ENCODE data around the gene PTH2. TPM values are rescaled to one million over a fixed set of nuclear protein-coding genes. Genes with fewer than 3 reads are reported as not detected.

Gene PTH2
- polyA plus RNA-seq, 1 donor, result not detected

DNA sequence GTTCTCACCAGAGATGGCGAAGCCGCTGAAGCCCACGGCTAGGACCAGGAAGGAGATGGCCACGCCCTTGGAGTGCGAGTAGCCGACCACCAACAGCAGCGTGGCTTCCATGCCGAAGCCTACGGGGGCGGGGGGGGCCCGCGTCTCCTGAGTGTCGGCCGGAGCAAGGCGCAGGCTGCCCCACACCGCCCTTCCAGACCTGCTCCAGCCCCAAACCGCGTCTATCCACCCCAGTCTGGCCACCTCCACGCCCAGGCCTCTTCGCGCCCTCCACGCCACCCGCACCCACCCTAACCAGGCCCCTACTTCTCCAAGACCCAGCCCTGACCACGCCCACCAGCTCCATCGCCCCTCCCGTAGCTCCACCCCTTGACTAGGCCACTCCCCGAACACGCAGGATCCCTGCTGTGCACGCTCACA, 8.1 kb upstream of the PTH2 start:
- Histone ChIP-seq H3K36me3 (ENCODE audit: control insufficient read depth, insufficient read depth, low read length) (no peaks in the 10 kb centered on the region), H3K27ac (ENCODE audit: low read length) (no peak overlapping the region), H3K4me3 (ENCODE audit: low read length) (no peak overlapping the region), H3K27me3 (ENCODE audit: control insufficient read depth, insufficient read depth, low read length) (peaks cover 100% of the 10 kb centered on the region), H3K9me3 (ENCODE audit: control insufficient read depth, low read depth, low read length) (peaks cover 28% of the 10 kb centered on the region), H3K4me1 (ENCODE audit: control insufficient read depth, insufficient read depth, low read length) (no peaks in the 10 kb centered on the region)
- DNase-seq, result no peak
- 46% methylated on average over 5 of the region's 29 CpGs for WGBS (ENCODE audit: insufficient coverage, low lambda C conversion rate)

DNA sequence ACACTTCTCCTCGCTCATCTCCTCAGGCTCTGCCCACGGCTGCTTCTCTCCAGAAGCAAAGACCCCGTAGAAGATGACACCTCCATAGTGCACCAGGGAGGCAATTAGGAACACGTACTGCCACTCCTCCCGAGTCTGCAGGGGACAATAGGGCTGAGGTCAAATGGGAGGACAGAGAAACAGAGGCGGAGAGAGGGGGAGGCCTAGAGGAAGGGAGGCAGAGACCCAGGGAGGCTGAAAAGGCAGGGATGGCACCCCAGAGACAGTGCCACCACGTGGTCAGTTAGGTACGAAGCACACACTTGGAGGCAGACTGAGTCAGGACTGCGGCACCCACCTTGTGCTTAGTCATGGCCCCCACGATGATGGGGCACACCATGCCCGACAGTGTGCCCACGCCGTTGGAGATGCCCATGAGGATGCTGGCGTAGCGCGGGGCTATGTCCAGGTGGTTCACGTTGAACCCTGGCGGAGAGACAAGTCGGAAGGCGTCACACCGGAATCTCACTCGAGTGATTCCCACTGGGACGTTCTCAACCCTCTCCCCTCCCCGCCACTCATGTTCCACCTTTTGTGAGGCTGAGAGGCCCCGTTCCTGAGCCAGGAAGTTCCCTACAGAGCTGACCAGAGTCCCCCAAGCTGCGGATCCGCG, 7.6 kb upstream of the PTH2 start:
- no peaks in the 10 kb centered on the region for H3K36me3 ChIP-seq (ENCODE audit: control insufficient read depth, insufficient read depth, low read length)
- H3K9me3 ChIP-seq (ENCODE audit: control insufficient read depth, low read depth, low read length), result peaks cover 28% of the 10 kb centered on the region
- no peak for DNase-seq
- H3K4me3 ChIP-seq (ENCODE audit: low read length), result no peak overlapping the region
- no CpG with 5 or more reads among the region's 28 CpGs for WGBS (ENCODE audit: insufficient coverage, low lambda C conversion rate)
- H3K4me1 ChIP-seq (ENCODE audit: control insufficient read depth, insufficient read depth, low read length), result no peaks in the 10 kb centered on the region
- H3K27me3 ChIP-seq (ENCODE audit: control insufficient read depth, insufficient read depth, low read length), result peaks cover 100% of the 10 kb centered on the region
- H3K27ac ChIP-seq (ENCODE audit: low read length), result no peak overlapping the region

DNA sequence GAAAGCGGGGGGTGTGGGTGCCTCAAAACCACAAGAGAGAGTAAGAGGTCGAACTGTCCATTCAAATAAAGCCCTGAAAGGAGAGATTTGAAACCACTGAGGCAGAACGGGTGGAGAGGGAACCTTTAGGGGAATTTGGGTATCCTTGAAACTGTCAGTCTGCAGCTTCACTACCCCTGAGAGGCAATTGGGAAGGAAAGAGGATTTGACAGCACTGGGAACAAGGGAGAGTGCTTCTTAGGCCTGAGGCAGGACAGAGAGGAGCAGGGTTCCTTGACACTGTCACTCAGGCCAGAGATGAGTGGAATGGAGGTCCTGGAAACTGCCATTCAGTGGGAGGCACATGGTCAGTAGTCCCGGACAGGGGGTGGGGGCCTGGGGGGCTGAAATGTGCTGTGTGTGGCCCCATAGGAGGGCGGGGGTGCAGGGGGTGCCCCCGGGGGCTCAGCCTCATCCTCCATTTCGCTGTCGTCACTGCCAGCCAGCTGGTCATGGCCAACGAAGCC, 7.0 kb upstream of the PTH2 start:
- Histone ChIP-seq H3K36me3 (ENCODE audit: control insufficient read depth, insufficient read depth, low read length) (no peaks in the 10 kb centered on the region), H3K9me3 (ENCODE audit: control insufficient read depth, low read depth, low read length) (peaks cover 28% of the 10 kb centered on the region), H3K4me1 (ENCODE audit: control insufficient read depth, insufficient read depth, low read length) (no peaks in the 10 kb centered on the region), H3K4me3 (ENCODE audit: low read length) (no peak overlapping the region), H3K27ac (ENCODE audit: low read length) (no peak overlapping the region), H3K27me3 (ENCODE audit: control insufficient read depth, insufficient read depth, low read length) (peaks cover 100% of the 10 kb centered on the region)
- WGBS (ENCODE audit: insufficient coverage, low lambda C conversion rate), result 100% methylated on average over 1 of the region's 9 CpGs
- no peak for DNase-seq

DNA sequence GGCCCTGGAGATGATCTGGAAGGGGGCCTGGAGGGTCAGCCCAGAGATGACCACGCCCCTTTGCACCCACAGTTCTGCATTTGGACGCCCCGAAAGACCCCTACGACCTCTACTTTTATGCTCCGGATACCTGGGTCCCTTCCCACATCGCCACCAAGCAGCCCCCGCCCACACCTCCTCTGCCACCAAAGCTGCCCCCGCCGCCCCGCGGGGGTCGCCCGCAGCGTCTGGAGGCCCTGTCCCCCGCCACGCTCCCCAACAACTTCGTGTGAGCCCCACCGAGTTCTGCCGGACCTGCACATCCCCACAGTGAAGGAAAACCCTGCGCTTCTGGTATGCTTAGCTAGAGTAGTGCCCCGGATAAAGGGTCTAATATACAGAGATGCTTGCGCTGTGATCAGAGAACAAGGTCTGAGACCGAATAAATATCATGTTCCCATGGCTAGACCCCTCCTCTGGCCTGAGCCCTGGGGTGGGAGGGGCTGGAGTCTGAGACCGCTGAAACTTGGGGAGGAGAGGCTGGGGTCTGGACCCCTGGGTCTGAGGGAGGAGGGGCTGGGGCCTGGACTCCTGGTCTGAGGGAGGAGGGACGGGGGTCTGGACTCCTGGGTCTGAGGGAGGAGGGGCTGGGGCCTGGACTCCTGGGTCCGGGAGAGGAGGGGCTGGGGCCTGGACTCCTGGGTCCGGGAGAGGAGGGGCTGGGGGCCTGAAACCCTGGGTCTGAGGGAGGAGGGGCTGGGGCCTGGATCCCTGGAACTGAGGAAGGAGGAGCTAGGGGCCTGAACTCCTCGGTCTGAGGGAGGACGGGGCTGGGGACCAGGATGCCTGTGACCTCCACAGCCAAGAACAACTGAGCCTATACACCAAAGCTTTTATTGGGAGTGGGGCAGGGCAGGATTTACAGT, 5.6 kb upstream of the PTH2 start:
- DNase-seq, result no peak
- H3K36me3 ChIP-seq (ENCODE audit: control insufficient read depth, insufficient read depth, low read length), result no peaks in the 10 kb centered on the region
- H3K4me3 ChIP-seq (ENCODE audit: low read length), result no peak overlapping the region
- H3K9me3 ChIP-seq (ENCODE audit: control insufficient read depth, low read depth, low read length), result peaks cover 27% of the 10 kb centered on the region
- no peaks in the 10 kb centered on the region for H3K4me1 ChIP-seq (ENCODE audit: control insufficient read depth, insufficient read depth, low read length)
- H3K27ac ChIP-seq (ENCODE audit: low read length), result no peak overlapping the region
- peaks cover 100% of the 10 kb centered on the region for H3K27me3 ChIP-seq (ENCODE audit: control insufficient read depth, insufficient read depth, low read length)
- no CpG with 5 or more reads among the region's 29 CpGs for WGBS (ENCODE audit: insufficient coverage, low lambda C conversion rate)

DNA sequence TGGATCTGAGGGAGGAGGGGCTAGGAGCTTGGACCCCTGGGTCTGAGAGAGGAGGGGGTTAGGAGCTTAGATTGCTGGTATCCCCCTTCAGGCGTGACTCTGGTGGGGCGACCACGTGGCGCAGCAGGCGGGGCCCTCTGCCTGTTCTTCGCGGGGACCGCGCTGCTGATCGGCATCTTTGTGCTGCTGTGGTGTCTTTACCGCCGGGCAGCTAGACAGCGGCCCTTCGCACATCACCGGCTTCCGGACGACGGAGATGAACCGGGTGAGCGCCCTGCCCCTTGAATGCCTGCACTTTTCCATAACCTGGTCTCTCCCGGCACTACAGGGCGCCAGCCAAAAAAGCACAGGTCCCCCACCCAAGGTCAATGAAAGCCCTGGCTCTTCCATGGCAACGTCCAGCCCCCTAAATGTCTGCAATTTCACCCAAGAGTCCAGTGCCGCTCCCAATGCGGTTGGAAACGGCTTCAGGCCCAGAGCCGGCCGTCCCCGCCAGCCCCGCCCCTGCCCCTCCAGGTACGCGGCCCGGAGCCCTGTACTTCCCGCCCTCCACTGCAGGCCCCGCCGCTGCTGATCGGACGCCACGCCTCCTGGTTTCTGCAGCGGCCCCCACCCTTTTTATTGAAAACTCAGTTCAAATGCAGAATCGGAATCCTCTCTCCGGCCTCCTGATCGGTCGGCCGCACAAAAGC, 4.8 kb upstream of the PTH2 start:
- DNase-seq, result no peak
- H3K4me1 ChIP-seq (ENCODE audit: control insufficient read depth, insufficient read depth, low read length), result no peaks in the 10 kb centered on the region
- no peak overlapping the region for H3K4me3 ChIP-seq (ENCODE audit: low read length)
- H3K9me3 ChIP-seq (ENCODE audit: control insufficient read depth, low read depth, low read length), result peaks cover 28% of the 10 kb centered on the region
- no peak overlapping the region for H3K27ac ChIP-seq (ENCODE audit: low read length)
- no peaks in the 10 kb centered on the region for H3K36me3 ChIP-seq (ENCODE audit: control insufficient read depth, insufficient read depth, low read length)
- peaks cover 100% of the 10 kb centered on the region for H3K27me3 ChIP-seq (ENCODE audit: control insufficient read depth, insufficient read depth, low read length)
- no CpG with 5 or more reads among the region's 45 CpGs for WGBS (ENCODE audit: insufficient coverage, low lambda C conversion rate)

DNA sequence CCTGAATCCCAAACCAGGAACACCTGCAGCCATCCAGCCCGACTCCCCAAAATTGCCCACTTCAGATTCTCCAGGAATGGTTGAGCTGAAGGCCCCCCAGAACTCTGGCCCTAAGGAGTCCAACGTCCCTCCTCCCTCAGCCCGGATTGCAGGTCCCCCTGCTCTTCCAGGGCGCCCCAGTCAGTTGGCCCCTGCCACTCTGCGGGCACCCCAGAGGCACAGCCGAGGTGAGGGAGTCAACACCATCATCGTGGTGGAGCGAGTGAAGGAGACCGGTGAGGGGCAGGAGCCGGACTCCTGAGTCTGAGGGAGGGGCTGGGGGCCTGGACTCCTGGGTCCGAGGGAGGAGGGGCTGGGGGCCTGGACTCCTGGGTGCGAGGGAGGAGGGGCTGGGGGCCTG, 4.1 kb upstream of the PTH2 start:
- no peak for DNase-seq
- Histone ChIP-seq H3K9me3 (ENCODE audit: control insufficient read depth, low read depth, low read length) (peaks cover 22% of the 10 kb centered on the region), H3K4me3 (ENCODE audit: low read length) (no peak overlapping the region), H3K27me3 (ENCODE audit: control insufficient read depth, insufficient read depth, low read length) (peaks cover 100% of the 10 kb centered on the region), H3K27ac (ENCODE audit: low read length) (no peak overlapping the region), H3K4me1 (ENCODE audit: control insufficient read depth, insufficient read depth, low read length) (no peaks in the 10 kb centered on the region), H3K36me3 (ENCODE audit: control insufficient read depth, insufficient read depth, low read length) (no peaks in the 10 kb centered on the region)
- no CpG with 5 or more reads among the region's 12 CpGs for WGBS (ENCODE audit: insufficient coverage, low lambda C conversion rate)

DNA sequence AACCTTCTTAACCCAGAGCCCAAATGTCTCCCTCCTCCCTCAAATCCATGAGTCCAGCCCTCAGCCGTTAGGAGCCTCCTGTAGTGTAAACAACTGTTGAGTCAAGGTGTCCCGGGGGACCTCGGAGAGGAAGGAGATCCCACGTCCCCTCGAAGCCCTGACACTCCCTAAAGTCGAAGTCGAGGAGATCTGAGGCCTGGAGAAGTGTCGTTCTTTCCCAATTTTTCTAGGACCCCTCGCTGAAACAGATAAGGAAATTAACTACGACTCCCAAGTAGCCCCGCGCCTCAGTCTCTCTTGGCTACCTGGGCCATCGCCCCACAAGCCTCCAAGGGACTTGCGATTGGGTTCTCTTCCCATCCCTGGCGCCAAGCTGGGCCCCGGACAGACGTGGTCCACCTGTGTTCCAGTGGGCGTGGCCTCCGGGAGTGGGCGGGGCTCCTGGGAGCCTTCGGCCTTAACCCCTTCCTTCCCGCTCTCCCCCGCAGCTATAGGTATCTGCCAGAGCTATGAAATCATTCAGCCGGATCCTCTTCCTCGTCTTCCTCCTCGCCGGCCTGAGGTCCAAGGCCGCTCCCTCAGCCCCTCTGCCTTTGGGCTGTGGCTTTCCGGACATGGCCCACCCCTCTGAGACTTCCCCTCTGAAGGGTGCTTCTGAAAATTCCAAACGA, 2.8 kb upstream of the PTH2 start:
- Histone ChIP-seq H3K27me3 (ENCODE audit: control insufficient read depth, insufficient read depth, low read length) (peaks cover 100% of the 10 kb centered on the region), H3K27ac (ENCODE audit: low read length) (no peak overlapping the region), H3K36me3 (ENCODE audit: control insufficient read depth, insufficient read depth, low read length) (no peaks in the 10 kb centered on the region), H3K4me1 (ENCODE audit: control insufficient read depth, insufficient read depth, low read length) (peaks cover under 1% of the 10 kb centered on the region), H3K9me3 (ENCODE audit: control insufficient read depth, low read depth, low read length) (peaks cover 11% of the 10 kb centered on the region), H3K4me3 (ENCODE audit: low read length) (no peak overlapping the region)
- no peak for DNase-seq
- WGBS (ENCODE audit: insufficient coverage, low lambda C conversion rate), result no CpG with 5 or more reads among the region's 30 CpGs

DNA sequence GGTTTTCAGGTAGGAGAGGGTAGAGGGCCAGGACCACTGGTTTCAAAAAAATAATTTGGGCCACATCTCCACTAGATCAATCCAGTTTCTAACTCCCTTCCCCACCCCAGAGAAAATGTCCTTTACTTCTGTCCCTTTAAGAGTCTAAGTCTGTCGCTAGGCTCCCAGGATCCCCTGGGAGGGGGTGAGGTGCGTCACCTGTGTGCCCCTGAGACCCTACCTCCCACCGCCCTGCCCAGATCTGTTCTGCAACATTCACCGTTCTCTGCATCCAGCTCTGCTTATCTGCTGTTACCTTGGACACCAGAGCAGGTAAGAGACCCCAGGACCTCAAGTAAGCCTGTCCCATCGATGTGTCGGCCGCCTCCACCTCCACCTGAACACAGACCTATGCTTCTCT, 1.9 kb upstream of the PTH2 start, which contains the start of gene GFY:
GFY (plus strand) TSS at position 211 of the 400 bp plus-strand sequence. CDS start 1,043 bp downstream, outside the sequence.
- no peak for DNase-seq
- H3K9me3 ChIP-seq (ENCODE audit: control insufficient read depth, low read depth, low read length), result peaks cover 13% of the 10 kb centered on the region
- H3K4me3 ChIP-seq (ENCODE audit: low read length), result no peak within 1 kb of the TSS
- no CpG with 5 or more reads among the region's 7 CpGs for WGBS (ENCODE audit: insufficient coverage, low lambda C conversion rate)
- peaks cover 100% of the 10 kb centered on the region for H3K27me3 ChIP-seq (ENCODE audit: control insufficient read depth, insufficient read depth, low read length)
- no peaks in the 10 kb centered on the region for H3K36me3 ChIP-seq (ENCODE audit: control insufficient read depth, insufficient read depth, low read length)
- H3K27ac ChIP-seq (ENCODE audit: low read length), result no peak within 1 kb of the TSS
- peaks cover 2% of the 10 kb centered on the region for H3K4me1 ChIP-seq (ENCODE audit: control insufficient read depth, insufficient read depth, low read length)

DNA sequence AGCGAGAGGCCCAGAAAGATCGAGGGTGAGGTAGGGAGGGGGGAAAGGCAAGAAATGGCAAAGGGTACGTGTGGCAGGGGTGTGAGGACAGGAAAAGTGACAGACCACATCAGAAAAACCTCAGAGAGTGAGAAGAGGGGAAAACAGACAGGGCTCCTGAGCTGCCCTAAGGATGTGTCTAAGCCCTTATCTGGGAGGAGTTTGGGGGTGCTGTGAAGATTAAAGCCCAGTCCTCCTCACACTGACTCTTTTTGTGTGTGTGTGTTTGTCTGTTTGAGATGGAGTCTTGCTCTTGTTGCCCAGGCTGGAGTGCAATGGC, 703 bp upstream of the PTH2 start:
- no CpG with 5 or more reads among the region's 3 CpGs for WGBS (ENCODE audit: insufficient coverage, low lambda C conversion rate)
- no peak overlapping the region for H3K4me3 ChIP-seq (ENCODE audit: low read length)
- no peaks in the 10 kb centered on the region for H3K36me3 ChIP-seq (ENCODE audit: control insufficient read depth, insufficient read depth, low read length)
- peaks cover 13% of the 10 kb centered on the region for H3K9me3 ChIP-seq (ENCODE audit: control insufficient read depth, low read depth, low read length)
- DNase-seq, result no peak
- peaks cover 100% of the 10 kb centered on the region for H3K27me3 ChIP-seq (ENCODE audit: control insufficient read depth, insufficient read depth, low read length)
- H3K4me1 ChIP-seq (ENCODE audit: control insufficient read depth, insufficient read depth, low read length), result peaks cover 2% of the 10 kb centered on the region
- H3K27ac ChIP-seq (ENCODE audit: low read length), result no peak overlapping the region
